Common myeloid progenitor, CD34-positive (primary cell): ENCODE measurements around the gene COPS7B.

Experiments used
- CTCF ChIA-PET: fragments of 350-600 bp; sonication (Branson Sonifier 250); formaldehyde crosslinking; loops from one replicate; lab custom pipeline; 2021; ENCODE audit warnings: antibody characterized with exemption; lab: Charles Lee
- POLR2A ChIA-PET: fragments of 350-600 bp; sonication (Branson Sonifier 250); formaldehyde crosslinking; loops from one replicate; lab custom pipeline; 2021; ENCODE audit warnings: antibody characterized with exemption; lab: Charles Lee
- DNase-seq, 3 donors: peaks; one replicate each; pipeline versions ENCODE4 v3.0.0 to v3.0.0-alpha.2; 2013
- H3K27ac ChIP-seq, 2 experiments: 1 replicate in 1 of 2; 2 replicates in 1 of 2; pipeline ENCODE4 v1.7.0; 2013; ENCODE audit warnings: inconsistent platforms in 2 of 2, low read length in 2 of 2, mild to moderate bottlenecking in 2 of 2, low read depth in 1 of 2, moderate library complexity in 1 of 2; ENCODE audit not compliant: severe bottlenecking in 2 of 2, insufficient read depth in 1 of 2, poor library complexity in 1 of 2
- H3K27me3 ChIP-seq, 5 experiments: replicated peaks in 2 of 5; 1 replicate in 3 of 5; 2 replicates in 2 of 5; pipeline versions ENCODE4 v1.6.1 to v1.7.0; 2013; ENCODE audit warnings: low read length in 4 of 5, mild to moderate bottlenecking in 2 of 5, moderate library complexity in 2 of 5, inconsistent platforms in 1 of 5; ENCODE audit not compliant: insufficient read depth in 5 of 5, control insufficient read depth in 4 of 5
- H3K36me3 ChIP-seq, 4 experiments: 1 replicate in 2 of 4; 2 replicates in 2 of 4; pipeline versions ENCODE4 v1.6.1 to v1.7.0; 2013; ENCODE audit warnings: low read length in 3 of 4, control low read depth in 1 of 4, mild to moderate bottlenecking in 1 of 4; ENCODE audit not compliant: control insufficient read depth in 4 of 4, insufficient read depth in 4 of 4
- H3K4me1 ChIP-seq, 4 experiments: 1 replicate in 3 of 4; 2 replicates in 1 of 4; pipeline versions ENCODE4 v1.6.1 to v1.7.1; 2013; ENCODE audit warnings: low read length in 3 of 4, mild to moderate bottlenecking in 3 of 4, control low read depth in 1 of 4, inconsistent platforms in 1 of 4, moderate library complexity in 1 of 4; ENCODE audit not compliant: control insufficient read depth in 4 of 4, insufficient read depth in 4 of 4; ENCODE audit errors: control extremely low read depth in 1 of 4
- H3K4me3 ChIP-seq, 7 experiments: 1 replicate in 4 of 7; 2 replicates in 3 of 7; pipeline versions ENCODE4 v1.5.1 to v1.7.0; 2013; ENCODE audit warnings: mild to moderate bottlenecking in 7 of 7, low read length in 6 of 7, moderate library complexity in 6 of 7, inconsistent platforms in 2 of 7, low read depth in 2 of 7, control low read depth in 1 of 7; ENCODE audit not compliant: insufficient read depth in 4 of 7, control insufficient read depth in 1 of 7; ENCODE audit errors: extremely low read depth in 1 of 7
- H3K9me3 ChIP-seq, 5 experiments: 1 replicate in 4 of 5; 2 replicates in 1 of 5; pipeline versions ENCODE4 v1.6.1 to v1.7.1; 2013; ENCODE audit warnings: low read length in 4 of 5, mild to moderate bottlenecking in 2 of 5, inconsistent platforms in 1 of 5, low read depth in 1 of 5, moderate library complexity in 1 of 5; ENCODE audit not compliant: control insufficient read depth in 4 of 5, insufficient read depth in 2 of 5; ENCODE audit errors: control extremely low read depth in 1 of 5
- WGBS: methylation state at CpG from one replicate; pipeline ENCODE4 v1.1.5; 2013; ENCODE audit not compliant: insufficient coverage; 5-methylcytosine and 5-hydroxymethylcytosine counted together

Gene COPS7B

DNA sequence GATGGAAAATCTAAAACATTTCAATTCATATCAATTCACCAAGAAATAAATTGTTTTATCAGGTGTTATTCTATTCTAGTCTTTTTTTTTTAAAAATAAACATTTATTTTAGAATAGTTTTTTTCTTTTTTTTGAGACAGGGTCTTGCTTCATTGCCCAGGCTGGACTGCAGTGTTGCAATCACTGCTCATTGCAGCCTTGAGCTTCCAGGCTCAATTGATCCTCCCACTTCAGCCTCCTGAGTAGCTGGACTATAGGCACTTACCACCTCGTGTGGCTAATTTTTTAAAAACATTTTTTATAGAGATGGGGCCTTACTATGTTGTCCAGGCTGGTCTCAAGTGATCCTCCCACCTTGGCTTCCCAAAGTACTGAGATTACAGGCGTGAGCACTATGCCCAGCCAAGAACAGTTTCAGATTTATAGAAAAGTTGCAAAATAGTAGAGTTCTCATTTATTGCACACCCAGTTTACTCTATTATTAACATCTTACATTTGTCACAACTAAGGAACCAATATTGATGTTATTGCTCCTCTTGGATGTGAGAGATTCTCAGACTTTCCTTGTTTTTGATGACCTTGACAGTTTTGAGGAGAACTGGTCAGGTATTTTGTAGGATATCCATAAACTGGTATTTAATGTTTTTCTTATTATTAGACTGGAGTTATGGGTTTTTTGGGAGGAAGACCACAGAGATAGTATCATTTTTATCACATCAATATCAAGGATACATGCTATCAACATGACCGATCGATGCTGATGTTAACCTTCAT, 35.0 kb upstream of the COPS7B start:
- Histone ChIP-seq H3K36me3 (no peaks in the 10 kb centered on the region), H3K9me3 (no peaks in the 10 kb centered on the region), H3K27ac (no peak overlapping the region), H3K27me3 (no peaks in the 10 kb centered on the region), H3K4me3 (no peak overlapping the region), H3K4me1 (no peaks in the 10 kb centered on the region)
- no peak for DNase-seq
- WGBS: no CpG with 5 or more reads among the region's 4 CpGs
- CTCF ChIA-PET: no interaction called here
- POLR2A ChIA-PET: no interaction called here

DNA sequence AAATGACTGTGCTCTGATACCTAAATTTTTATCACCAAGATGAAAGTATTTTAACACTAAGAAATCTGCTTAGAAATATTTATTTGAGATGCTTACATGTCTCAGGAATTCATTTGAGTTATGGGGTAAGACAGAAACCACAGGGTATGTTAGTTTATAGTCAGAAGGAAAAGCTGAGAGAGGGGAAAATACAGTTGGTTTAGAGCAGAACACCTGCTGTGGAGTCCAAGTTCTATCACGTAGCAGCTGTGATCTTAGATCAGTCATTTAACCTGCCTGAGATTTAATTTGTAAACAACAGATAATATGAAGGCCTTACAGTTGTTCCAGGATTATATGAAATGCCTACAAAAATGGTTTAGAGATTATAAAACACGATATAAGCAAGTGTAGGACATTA, 34.2 kb upstream of the COPS7B start:
- Histone ChIP-seq H3K27me3 (no peaks in the 10 kb centered on the region), H3K4me3 (no peak overlapping the region), H3K36me3 (no peaks in the 10 kb centered on the region), H3K27ac (no peak overlapping the region), H3K9me3 (no peaks in the 10 kb centered on the region), H3K4me1 (no peaks in the 10 kb centered on the region)
- 100% methylated on average over 1 of the region's 2 CpGs for WGBS
- POLR2A ChIA-PET: no interaction called here
- DNase-seq: no peak
- CTCF ChIA-PET: interaction anchor here (0.7 kb wide), 1 partner anchor 24 kb away, joined by 3 read pairs; no protein-coding TSS in a partner anchor

DNA sequence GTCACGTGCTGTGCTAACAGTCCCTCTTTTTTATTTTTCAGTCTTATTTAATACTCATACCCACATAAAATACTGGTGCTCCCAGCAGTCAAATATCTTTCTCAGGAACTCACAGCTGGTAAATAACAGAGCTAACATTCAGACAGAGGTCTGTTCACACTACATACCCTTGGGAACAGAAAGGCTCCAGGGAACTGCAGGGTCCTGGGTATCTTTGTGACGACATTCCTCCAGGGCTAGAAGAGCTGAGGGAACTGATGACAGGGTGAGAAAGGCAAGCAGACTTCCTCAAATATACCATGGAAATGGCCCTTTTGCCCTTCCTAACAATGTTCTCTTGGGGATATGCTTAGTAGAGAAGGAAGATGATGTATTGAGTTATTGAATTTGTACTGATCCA, 24.5 kb upstream of the COPS7B start:
- WGBS: 100% methylated on average over 2 of the region's 2 CpGs
- H3K9me3 ChIP-seq: no peaks in the 10 kb centered on the region
- ChIA-PET CTCF (interaction anchor here (0.7 to 1.4 kb wide), 2 partner anchors 9 to 18 kb away, joined by 3 to 4 read pairs; no protein-coding TSS in a partner anchor), POLR2A (no interaction called here)
- no peak overlapping the region for H3K27ac ChIP-seq
- H3K4me1 ChIP-seq: peaks cover 4 to 21% (median 11%) of the 10 kb centered on the region in 4 experiments
- DNase-seq: no peak
- no peak overlapping the region for H3K4me3 ChIP-seq
- no peaks in the 10 kb centered on the region for H3K27me3 ChIP-seq
- H3K36me3 ChIP-seq: no peaks in the 10 kb centered on the region

- H3K4me1 ChIP-seq: peaks cover 4 to 22% (median 11%) of the 10 kb centered on the region in 4 experiments
- CTCF ChIA-PET: interaction anchor here (0.9 to 1.6 kb wide), 2 partner anchors 9 to 50 kb away, joined by 4 to 6 read pairs; no protein-coding TSS in a partner anchor
- POLR2A ChIA-PET: no interaction called here
- DNase-seq: no peak
- no peak overlapping the region for H3K4me3 ChIP-seq
- H3K36me3 ChIP-seq: no peaks in the 10 kb centered on the region
- H3K27ac ChIP-seq: no peak overlapping the region
- H3K9me3 ChIP-seq: no peaks in the 10 kb centered on the region
- no peaks in the 10 kb centered on the region for H3K27me3 ChIP-seq
Observed at GRCh38 chr2:231764124-231764523, 22.1 kb upstream of the COPS7B start.

DNA sequence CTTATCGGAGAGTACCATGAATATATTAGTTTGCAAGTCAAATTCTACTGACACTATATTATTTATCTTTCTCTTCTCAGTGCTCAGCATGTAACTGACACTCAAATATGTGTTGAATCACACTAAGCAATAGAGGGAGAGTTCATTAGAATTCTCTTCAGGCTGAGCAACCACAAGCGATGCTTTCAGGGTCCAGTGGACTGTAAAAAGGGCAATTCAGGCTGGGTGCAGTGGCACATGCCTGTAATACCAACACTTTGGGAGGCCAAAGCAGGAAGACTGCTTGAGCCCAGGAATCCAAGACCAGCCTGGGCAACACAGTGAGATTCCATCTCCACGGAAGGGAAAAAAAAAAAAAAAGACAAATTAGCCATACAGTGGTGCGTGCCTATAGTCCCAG, 21.5 kb upstream of the COPS7B start:
- peaks cover 4 to 26% (median 11%) of the 10 kb centered on the region in 4 experiments for H3K4me1 ChIP-seq
- H3K9me3 ChIP-seq: no peaks in the 10 kb centered on the region
- DNase-seq: no peak
- ChIA-PET CTCF (interaction anchor here (0.8 to 1.6 kb wide), 2 partner anchors 50 to 90 kb away, joined by 4 to 6 read pairs; no protein-coding TSS in a partner anchor), POLR2A (no interaction called here)
- no peaks in the 10 kb centered on the region for H3K36me3 ChIP-seq
- H3K27me3 ChIP-seq: no peaks in the 10 kb centered on the region
- WGBS: 100% methylated on average over 3 of the region's 4 CpGs
- H3K4me3 ChIP-seq: no peak overlapping the region
- H3K27ac ChIP-seq: no peak overlapping the region

GRCh38 chr2:231765496-231765929, 20.7 kb upstream of the COPS7B start:
- peak in 2 of 3 donors; percentile 72 to 77 for DNase-seq
- POLR2A ChIA-PET: no interaction called here
- Histone ChIP-seq H3K36me3 (no peaks in the 10 kb centered on the region), H3K4me1 (peaks cover 4 to 28% (median 11%) of the 10 kb centered on the region in 4 experiments), H3K9me3 (no peaks in the 10 kb centered on the region), H3K27me3 (no peaks in the 10 kb centered on the region), H3K4me3 (peak overlapping the region in 2 of 7 experiments; percentile 2 to 38), H3K27ac (no peak overlapping the region)
- CTCF ChIA-PET: interaction anchor here (0.8 kb wide), 1 partner anchor 90 kb away, joined by 4 read pairs; no protein-coding TSS in a partner anchor
